ENCODE results near the gene KRTAP10-2.
"Not testable (repeated sequence)": the region's sequence is repeated elsewhere in the genome, so short reads cannot be mapped to it uniquely, and the experiment has no call there.

KRTAP10-2 gene

DNA sequence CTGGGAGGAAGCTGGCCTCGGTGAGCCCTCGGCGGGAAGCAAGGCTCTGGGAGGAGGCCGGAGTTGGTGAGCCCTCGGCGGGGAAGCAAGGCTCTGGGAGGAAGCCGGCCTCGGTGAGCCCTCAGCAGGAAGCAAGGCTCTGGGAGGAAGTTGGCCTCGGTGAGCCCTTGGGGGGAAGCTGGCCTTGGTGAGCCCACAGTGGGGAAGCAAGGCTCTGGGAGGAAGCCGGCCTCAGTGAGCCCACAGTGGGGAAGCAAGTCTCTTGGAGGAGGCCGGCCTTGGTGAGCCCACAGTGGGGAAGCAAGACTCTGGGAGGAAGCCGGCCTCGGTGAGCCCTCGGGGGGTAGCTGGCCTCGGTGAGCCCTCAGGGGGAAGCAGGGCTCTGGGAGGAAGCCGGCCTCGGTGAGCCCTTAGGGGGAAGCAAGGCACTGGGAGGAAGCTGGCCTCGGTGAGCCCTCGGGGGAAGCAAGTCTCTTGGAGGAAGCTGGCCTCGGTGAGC is 47.4 kb downstream of the KRTAP10-2 start:
- H3K4me3 ChIP-seq (ENCODE audit: low read depth, low read length) = no peak overlapping the region
- no peak for DNase-seq (ENCODE audit: low read depth)
- TF ChIP-seq CTCF (IDR thresholded peaks at IDR 0.05; ENCODE audit: low read depth, low read length, missing control alignments) = no peak

- not testable (repeated sequence) for DNase-seq (ENCODE audit: low read depth); H3K4me3 ChIP-seq (ENCODE audit: low read depth, low read length)
Observed at GRCh38 chr21:44503006-44503889, 48.1 kb downstream of the KRTAP10-2 start.

GRCh38 chr21:44502171-44502958 is 48.9 kb downstream of the KRTAP10-2 start:
- no peak for TF ChIP-seq CTCF (IDR thresholded peaks at IDR 0.05; ENCODE audit: low read depth, low read length, missing control alignments)
- no peak for DNase-seq (ENCODE audit: low read depth)
- no peak overlapping the region for H3K4me3 ChIP-seq (ENCODE audit: low read depth, low read length)
